GM12872 (cell line): ENCODE results near the gene OPN1SW.

Experiments
- TF ChIP-seq, protein P1 (sequence below): IDR thresholded peaks from 3 replicates; pipeline ENCODE4 v1.5.1; 2011; ENCODE audit warnings: low read depth, mild to moderate bottlenecking, low read length, moderate library complexity; ENCODE audit not compliant: insufficient read depth

The OPN1SW gene

GRCh38 chr7:128811631-128812430 is 36.2 kb upstream of the OPN1SW start:
- TF ChIP-seq, protein P1, sequence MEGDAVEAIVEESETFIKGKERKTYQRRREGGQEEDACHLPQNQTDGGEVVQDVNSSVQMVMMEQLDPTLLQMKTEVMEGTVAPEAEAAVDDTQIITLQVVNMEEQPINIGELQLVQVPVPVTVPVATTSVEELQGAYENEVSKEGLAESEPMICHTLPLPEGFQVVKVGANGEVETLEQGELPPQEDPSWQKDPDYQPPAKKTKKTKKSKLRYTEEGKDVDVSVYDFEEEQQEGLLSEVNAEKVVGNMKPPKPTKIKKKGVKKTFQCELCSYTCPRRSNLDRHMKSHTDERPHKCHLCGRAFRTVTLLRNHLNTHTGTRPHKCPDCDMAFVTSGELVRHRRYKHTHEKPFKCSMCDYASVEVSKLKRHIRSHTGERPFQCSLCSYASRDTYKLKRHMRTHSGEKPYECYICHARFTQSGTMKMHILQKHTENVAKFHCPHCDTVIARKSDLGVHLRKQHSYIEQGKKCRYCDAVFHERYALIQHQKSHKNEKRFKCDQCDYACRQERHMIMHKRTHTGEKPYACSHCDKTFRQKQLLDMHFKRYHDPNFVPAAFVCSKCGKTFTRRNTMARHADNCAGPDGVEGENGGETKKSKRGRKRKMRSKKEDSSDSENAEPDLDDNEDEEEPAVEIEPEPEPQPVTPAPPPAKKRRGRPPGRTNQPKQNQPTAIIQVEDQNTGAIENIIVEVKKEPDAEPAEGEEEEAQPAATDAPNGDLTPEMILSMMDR, result no peak

DNA sequence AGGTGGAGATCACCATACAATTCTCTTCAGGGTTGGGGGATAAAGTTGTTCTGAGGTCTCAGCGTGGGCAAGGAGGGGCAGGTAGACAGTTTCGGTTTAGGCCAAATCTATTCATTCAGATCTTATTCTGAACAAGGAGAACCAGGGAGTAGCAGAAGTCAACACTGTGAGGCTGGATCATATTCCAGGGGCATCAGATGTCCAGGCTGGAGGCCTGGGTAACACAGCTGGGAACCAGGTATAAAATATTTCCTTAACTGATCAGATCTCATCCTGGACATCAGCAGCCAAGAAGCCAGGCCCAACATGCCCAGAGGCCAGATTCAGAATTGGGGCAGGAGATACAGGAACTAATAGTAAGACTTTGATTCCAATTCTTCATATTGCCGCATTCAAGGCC is 35.4 kb upstream of the OPN1SW start:
- TF ChIP-seq, protein P1, result no peak

DNA sequence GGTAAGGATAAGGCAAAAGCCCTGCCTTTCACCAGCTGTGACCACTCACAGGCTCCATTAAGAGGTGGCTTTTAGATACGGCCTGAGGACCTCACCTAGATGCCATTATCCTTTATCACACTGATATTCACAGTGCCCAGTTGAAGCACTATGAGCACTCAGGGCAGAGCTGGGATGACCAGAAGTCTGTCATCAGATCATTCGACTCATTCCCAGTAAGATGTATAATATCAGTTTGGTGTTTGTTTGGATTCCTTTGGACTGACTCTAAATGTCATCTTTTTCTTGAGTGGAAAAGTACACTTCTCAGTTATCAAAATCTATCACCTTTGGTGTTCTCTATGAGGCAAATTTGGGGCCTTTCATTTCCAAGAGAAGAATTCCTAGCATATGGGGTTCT is 34.9 kb upstream of the OPN1SW start:
- TF ChIP-seq, protein P1, result no peak

- TF ChIP-seq, protein P1, result no peak
These were observed 33.8 kb upstream of the OPN1SW start for GRCh38 chr7:128809363-128809762.

DNA sequence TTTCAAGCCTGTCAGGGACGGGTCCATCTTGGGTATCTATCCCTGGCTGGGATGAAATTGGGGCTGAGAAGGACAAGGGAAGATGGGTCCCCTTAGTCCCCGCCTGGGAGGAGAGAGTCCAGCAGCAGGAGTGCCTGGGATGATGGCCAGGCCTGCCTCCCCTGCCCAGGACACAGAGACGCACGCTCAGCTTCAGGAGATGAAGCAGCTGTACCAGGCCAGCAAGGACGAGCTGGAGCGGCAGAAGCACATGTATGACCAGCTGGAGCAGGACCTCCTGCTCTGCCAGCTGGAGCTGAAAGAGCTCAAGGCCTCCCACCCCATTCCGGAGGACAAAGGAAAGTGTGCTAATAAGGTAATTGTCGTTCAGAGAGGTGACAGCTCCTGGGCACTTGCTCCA is 31.6 kb upstream of the OPN1SW start:
- TF ChIP-seq, protein P1, result no peak

DNA sequence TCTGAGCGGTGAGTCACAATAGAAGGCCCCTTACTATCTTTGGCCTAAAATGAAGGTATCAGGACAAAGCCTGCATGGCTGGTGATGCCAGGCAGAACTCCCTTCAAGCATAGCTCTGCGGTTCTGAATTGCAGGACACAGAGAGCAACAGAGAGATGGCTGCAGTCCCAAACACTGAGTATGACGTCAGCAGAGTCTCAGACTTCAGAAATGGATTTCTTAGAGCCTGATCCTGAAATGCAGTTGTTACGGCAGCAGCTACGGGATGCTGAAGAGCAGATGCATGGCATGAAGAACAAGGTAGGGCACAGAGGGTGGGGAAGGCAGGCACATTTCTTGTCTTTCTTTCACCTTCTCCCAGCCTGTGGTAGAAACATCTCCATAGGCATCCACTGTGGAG is 29.6 kb upstream of the OPN1SW start:
- TF ChIP-seq, protein P1, result no peak

- TF ChIP-seq, protein P1, result no peak
These were observed 28.9 kb upstream of the OPN1SW start for GRCh38 chr7:128804484-128804883.
